ENCODE results near the gene METTL26. TPM values are rescaled to one million over a fixed set of nuclear protein-coding genes. Genes with fewer than 3 reads are reported as not detected.

The METTL26 gene
- total and polyA plus RNA-seq, 9 of the 15 experiments (the other 6 are each of a cell fraction or from before 2014, with no cell fraction given): 7.3 to 262 (median 80.9) TPM

- TF ChIP-seq ZBTB40 (IDR thresholded peaks at IDR 0.05) (no peak), ZBTB40 (CRISPR knock-in tag; IDR thresholded peaks at IDR 0.05) (no peak), SIN3A (IDR thresholded peaks at IDR 0.05; ENCODE audit: borderline replicate concordance in 2 of 2, control insufficient read depth in 1 of 2, low read depth in 2 of 2, low read length in 2 of 2) (no peak; a peak in 2 of 4 replicates), ZNF668 (CRISPR knock-in tag; IDR thresholded peaks at IDR 0.05) (no peak), ZNF347 (CRISPR knock-in tag; IDR thresholded peaks at IDR 0.05; ENCODE audit: low read depth) (no peak), RBFOX2 (IDR thresholded peaks at IDR 0.05; ENCODE audit: low read depth, low read length) (peak; percentile 7; the same call in 1 of the 2 replicates), MED1 (CRISPR knock-in tag; IDR thresholded peaks at IDR 0.05; ENCODE audit: borderline replicate concordance) (no peak), ZNF707 (CRISPR knock-in tag; conservative IDR thresholded peaks at IDR 0.05) (no peak), ETV1 (tag; conservative IDR thresholded peaks at IDR 0.05; ENCODE audit: low read depth) (no peak), PBX2 (CRISPR knock-in tag; IDR thresholded peaks at IDR 0.05; ENCODE audit: low read depth) (no peak), PBX2 (tag; conservative IDR thresholded peaks at IDR 0.05; ENCODE audit: low read depth) (no peak), E2F1 (CRISPR knock-in tag; IDR thresholded peaks at IDR 0.05) (no peak), SNRNP70 (optimal IDR thresholded peaks at IDR 0.05; ENCODE audit: low read depth, low read length) (no peak)
Measured at GRCh38 chr16:668519-669171, 32.5 kb upstream of the METTL26 start (continued).
